GM12891 (cell line): Measurements from ENCODE around the gene PKNOX1.
"Not testable (repeated sequence)": the region's sequence is repeated elsewhere in the genome, so short reads cannot be mapped to it uniquely, and the experiment has no call there.

ENCODE experiments used
- DNase-seq: peaks from one replicate; pipeline ENCODE4 v3.0.0; 2011; ENCODE audit warnings: low spot score; ENCODE audit not compliant: insufficient read length
- FAIRE-seq: peaks from 2 replicates; lab custom pipeline; 2011; peaks lifted over from hg19 to GRCh38; lab: Jason Lieb, UNC
- PAX5 ChIP-seq: IDR thresholded peaks from 2 replicates; pipeline ENCODE4 v1.6.1; 2011; ENCODE audit warnings: low read length, moderate library complexity, mild to moderate bottlenecking; ENCODE audit not compliant: insufficient read depth, severe bottlenecking
- POLR2A ChIP-seq: IDR thresholded peaks from 2 replicates; pipeline ENCODE4 v1.6.1; 2011; ENCODE audit warnings: low read depth, low read length, control low read depth
- POLR2AphosphoS5 ChIP-seq: IDR thresholded peaks from 2 replicates; pipeline ENCODE4 v1.6.1; 2011; ENCODE audit warnings: low read depth, low read length, control low read depth
- POU2F2 ChIP-seq: IDR thresholded peaks from 2 replicates; pipeline ENCODE4 v1.6.1; 2011; ENCODE audit warnings: low read depth, mild to moderate bottlenecking, control low read depth, low read length, moderate library complexity
- SPI1 ChIP-seq: IDR thresholded peaks from 2 replicates; pipeline ENCODE4 v1.6.1; 2011; ENCODE audit warnings: low read depth, low read length, control low read depth
- TAF1 ChIP-seq: IDR thresholded peaks from 2 replicates; pipeline ENCODE4 v1.6.1; 2011; ENCODE audit warnings: low read depth, low read length, control low read depth

Gene PKNOX1

GRCh38 chr21:42988236-42988965 is 14.0 kb downstream of the PKNOX1 start:
- DNase-seq = no peak
- FAIRE-seq = no peak
- TF ChIP-seq POLR2AphosphoS5 = no peak
- TF ChIP-seq PAX5 = no peak
- TF ChIP-seq POLR2A = no peak
- TF ChIP-seq TAF1 = no peak
- TF ChIP-seq POU2F2 = no peak
- no peak for TF ChIP-seq SPI1

GRCh38 chr21:42989370-42989769 is 15.0 kb downstream of the PKNOX1 start:
- DNase-seq, FAIRE-seq: not testable (repeated sequence)

- FAIRE-seq (no peak), DNase-seq (no peak)
- no peak for TF ChIP-seq SPI1
- no peak for TF ChIP-seq PAX5
- TF ChIP-seq POLR2AphosphoS5 = no peak
- TF ChIP-seq TAF1 = no peak
- no peak for TF ChIP-seq POLR2A
- no peak for TF ChIP-seq POU2F2
Observed at GRCh38 chr21:42989816-42990650, 15.7 kb downstream of the PKNOX1 start.

- DNase-seq = no peak
- no peak for TF ChIP-seq SPI1
- no peak for TF ChIP-seq TAF1
- no peak for TF ChIP-seq POU2F2
- TF ChIP-seq PAX5 = no peak
- no peak for TF ChIP-seq POLR2AphosphoS5
- no peak for TF ChIP-seq POLR2A
- FAIRE-seq = peak; percentile 48
Observed at GRCh38 chr21:42991992-42992740, 17.8 kb downstream of the PKNOX1 start.

- DNase-seq (no peak), FAIRE-seq (no peak)
- no peak for TF ChIP-seq SPI1
- TF ChIP-seq POLR2A = no peak
- TF ChIP-seq POU2F2 = no peak
- no peak for TF ChIP-seq POLR2AphosphoS5
- TF ChIP-seq PAX5 = no peak
- no peak for TF ChIP-seq TAF1
Observed at GRCh38 chr21:42993051-42993712, 18.8 kb downstream of the PKNOX1 start.

- TF ChIP-seq POLR2AphosphoS5 = no peak
- TF ChIP-seq SPI1 = no peak
- TF ChIP-seq PAX5 = no peak
- no peak for TF ChIP-seq POLR2A
- TF ChIP-seq TAF1 = no peak
- no peak for FAIRE-seq
- no peak for DNase-seq
Observed at GRCh38 chr21:42997053-42997452, 22.7 kb downstream of the PKNOX1 start.

- FAIRE-seq, DNase-seq: not testable (repeated sequence)
Observed at GRCh38 chr21:42997983-42998382, 23.6 kb downstream of the PKNOX1 start.

- not testable (repeated sequence) for FAIRE-seq, DNase-seq
Observed at GRCh38 chr21:42999152-42999551, 24.8 kb downstream of the PKNOX1 start.

GRCh38 chr21:43000041-43000440 is 25.7 kb downstream of the PKNOX1 start:
- not testable (repeated sequence) for FAIRE-seq

GRCh38 chr21:43001316-43001715 is 27.0 kb downstream of the PKNOX1 start:
- TF ChIP-seq TAF1 (no peak), POU2F2 (no peak), POLR2AphosphoS5 (no peak), SPI1 (no peak), PAX5 (no peak), POLR2A (no peak)
- DNase-seq (no peak), FAIRE-seq (no peak)

More at GRCh38 chr21:43000041-43000440, 25.7 kb downstream of the PKNOX1 start:
- not testable (repeated sequence) for DNase-seq
